ENCODE measurements around the gene TNFAIP3.
"Not testable (repeated sequence)": the region's sequence is repeated elsewhere in the genome, so short reads cannot be mapped to it uniquely, and the experiment has no call there.

TNFAIP3 gene

DNA sequence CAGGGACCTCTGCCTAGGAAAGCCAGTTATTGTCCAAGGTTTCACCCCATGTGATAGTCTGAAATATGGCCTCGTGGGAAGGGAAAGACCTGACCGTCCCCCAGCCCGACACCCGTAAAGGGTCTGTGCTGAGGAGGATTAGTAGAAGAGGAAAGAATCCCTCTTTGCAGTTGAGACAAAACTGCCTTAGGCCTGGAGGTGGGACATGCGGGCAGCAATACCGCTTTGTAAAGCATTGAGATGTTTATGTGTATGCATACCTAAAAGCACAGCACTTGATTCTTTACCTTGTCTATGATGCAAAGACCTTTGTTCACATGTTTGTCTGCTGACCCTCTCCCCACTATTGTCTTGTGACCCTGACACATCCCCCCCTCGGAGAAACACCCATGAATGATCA is 22.3 kb upstream of the TNFAIP3 start:
- DNase-seq (ENCODE audit: low spot score) = not testable (repeated sequence)

DNA sequence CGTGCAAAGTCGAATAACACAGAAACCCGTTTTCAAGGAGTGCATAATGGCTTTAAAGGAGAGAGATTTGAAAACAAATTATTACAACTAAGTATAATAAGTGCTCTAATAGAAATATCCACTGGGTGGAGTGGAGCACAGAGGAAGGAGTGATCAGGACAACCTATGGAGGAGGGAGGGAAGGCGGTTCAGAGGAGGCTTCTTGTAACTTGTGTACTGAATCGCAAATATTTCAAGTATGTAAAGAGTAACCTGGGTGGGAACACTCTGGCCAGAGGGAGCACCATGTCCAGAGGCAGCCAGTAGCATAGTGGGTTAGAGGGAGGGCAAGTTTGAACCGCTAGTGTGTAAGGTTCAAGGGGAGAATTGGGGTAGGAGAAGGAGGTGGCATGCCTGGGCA is 21.6 kb upstream of the TNFAIP3 start:
- DNase-seq (ENCODE audit: low spot score) = no peak

DNA sequence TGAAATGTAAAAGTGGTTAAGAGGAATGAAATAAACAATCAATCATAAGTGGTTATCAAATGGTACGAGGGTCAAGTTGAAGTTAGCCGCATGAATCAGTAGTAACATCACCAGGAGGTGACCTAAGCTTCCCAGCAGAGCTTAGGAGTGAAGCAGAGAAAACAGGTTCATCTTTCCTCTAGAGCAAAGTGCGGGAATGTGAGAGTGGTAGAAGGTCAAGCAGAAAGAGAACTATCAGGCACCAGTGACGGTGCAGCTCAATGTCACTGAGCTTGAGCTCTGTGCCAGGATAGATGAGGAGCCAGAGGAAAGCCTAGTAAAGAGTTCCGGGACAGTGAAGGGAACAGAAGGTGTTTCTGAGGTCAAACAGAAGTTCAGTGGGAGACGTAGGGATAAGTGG is 20.8 kb upstream of the TNFAIP3 start:
- DNase-seq (ENCODE audit: low spot score) = no peak

DNA sequence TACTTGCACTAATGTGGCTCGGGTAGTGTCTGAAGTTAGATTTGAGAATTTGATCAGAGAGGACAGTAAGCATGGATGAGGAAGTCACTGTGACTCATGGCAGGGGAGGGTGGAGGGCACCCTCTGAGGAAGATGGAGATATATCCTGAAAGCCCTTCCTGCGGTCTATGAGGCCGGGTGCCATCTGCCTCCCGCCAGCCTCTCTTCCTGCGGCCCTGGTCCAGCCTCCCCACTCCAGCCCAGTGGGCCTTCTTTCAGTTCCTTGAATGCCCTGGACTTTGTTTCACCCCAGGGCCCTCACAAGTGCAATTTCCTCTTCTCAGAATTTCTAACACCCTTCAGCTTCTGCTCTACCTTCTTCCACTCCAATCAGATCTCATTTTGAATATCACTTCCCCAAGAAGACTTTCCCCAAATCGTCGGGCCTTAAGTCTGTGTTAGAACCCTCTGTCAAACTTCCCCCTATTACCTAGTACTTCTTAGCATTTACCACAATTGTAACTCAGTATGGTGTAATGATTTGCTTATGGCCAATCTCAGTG is 20.2 kb upstream of the TNFAIP3 start:
- DNase-seq (ENCODE audit: low spot score) = no peak

DNA sequence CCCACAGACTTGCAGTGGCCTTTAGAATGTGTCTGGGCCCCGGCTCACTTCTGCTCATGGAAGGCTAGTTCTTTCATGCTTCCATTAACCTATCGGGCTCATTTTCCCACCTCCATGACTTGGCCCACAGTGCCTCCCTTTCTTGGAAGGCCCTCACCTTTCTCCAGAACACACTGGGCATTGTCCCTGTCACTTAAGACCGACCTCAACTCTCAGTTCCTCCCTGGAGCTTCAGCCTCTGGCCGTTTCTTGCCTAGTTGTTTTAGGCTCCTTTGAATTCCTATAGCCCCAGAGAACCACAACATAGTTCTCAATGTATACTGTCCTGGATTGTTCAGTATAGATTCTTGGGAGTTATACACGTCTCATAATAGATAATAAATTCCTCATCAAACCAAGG is 19.3 kb upstream of the TNFAIP3 start:
- no peak for DNase-seq (ENCODE audit: low spot score)

DNA sequence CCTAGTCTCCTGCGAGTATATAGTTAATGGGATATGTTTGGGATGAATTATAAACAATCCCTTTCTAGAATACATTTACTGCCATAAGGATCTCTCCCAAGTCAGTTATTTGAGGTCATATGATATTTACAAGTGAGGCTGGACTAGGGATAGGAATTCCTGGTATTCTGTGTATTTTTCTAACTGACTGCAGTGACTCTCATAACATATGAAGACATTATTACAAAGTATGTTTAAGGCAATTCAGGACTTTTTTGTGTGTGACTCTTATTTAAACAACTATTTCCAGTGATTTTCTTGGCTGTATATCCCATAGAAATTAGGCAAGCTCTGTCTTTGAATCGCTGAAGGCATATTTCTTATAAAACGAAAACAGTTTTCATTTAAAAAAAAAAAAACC is 18.4 kb upstream of the TNFAIP3 start:
- no peak for DNase-seq (ENCODE audit: low spot score)

DNA sequence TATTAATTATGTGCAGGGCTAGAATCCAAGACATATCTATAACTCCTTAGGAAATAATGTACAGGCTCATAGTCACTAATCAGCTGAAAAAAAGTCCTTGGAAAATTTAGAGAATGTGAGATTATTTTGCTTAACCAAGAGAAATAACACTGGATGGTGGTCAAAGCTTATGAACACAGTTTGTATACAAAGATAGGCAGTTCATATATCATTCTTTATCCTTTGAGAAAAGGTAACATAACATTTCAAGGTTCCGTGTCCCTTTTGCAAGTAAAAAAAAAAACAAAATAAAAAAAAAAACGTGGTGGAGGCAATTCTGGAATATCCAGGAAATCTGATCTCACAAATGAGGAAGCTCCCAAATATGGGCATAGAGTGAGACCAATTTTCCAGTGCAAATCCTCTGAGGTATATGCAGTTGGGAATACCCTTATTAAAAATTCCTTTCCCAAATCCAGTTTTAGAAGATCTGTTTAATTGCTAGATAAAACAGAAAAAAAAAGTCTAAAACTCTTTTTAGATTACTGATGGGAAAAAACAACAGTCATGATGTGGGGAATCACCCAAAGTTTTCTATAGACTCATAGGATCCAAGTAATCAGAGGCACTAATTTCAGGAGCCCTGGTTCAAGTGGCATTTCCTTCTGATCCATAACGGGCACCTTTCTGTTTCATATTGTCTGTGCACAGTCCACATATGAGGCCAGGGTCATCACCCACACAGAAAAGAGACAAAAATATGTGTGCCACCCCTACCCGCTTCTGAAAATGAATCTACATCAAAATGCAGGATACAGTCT is 17.7 kb upstream of the TNFAIP3 start:
- DNase-seq (ENCODE audit: low spot score) = no peak

DNA sequence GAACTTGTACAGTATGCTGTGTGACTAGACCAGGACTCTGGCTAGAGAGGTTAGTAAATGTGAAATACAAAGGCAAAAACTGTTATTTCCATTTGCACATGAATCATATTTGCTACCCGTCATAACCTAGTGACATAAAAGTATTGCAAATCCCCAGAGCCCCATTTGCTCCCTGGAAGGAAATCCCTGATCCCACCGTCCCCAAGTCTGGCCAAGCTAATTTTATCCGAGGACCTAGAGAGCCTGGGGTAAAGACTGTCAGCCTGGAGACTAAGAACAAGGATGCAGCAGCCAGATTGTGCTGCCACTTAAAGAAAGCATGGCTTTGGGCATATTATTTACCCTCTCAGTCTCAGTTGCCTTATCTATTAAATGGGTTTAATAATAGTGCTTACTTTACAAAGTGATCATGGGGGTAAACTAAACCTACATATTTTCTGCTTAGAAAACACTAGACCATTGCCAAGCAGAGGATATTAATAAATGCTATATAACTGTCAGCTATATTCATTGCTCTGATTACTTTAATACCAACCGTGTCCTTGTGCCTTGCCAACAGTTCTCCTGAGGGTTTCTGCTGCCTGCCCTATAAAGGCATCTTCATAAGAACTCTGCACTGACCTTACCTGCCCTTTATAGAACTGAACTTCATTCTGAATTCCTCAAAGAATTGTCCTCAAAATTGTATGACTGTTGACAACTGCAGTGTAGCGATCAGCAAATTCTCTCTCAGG is 16.9 kb upstream of the TNFAIP3 start:
- no peak for DNase-seq (ENCODE audit: low spot score)

DNA sequence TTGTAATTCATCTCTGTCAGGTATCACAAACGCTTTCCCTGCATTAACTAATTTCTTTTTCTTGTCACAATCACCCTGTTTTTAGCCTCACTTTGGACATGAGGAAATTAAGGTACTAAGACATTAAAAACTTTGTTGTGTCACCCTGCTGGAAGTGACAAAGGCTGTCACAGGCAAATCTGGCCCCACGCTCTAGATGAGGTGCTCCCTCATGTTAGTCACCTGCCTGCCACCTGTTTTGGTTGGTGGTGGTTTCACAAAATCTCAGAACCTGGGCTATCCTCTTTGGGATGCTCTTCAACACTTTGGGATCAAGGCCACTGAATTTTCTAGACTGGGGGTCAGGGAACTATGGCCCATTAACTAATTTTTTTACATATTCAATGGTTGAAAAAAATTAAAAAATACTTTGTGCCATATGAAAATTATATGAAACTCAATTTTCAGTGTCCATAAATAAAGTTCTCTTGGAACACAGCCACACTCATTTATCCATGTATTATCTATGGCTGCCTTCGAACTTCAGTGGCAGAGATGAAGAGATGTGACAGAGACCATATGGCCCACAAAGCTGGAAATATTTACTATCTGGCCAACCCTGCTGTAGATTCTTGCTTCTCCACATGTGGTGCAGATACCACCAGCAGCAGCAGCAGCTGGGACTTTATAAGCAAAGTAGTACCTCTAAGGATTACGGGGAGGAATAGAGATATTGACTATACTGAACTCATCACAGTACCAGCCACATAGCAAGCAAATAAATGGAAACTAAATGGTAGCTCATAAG is 16.1 kb upstream of the TNFAIP3 start:
- no peak for DNase-seq (ENCODE audit: low spot score)

DNA sequence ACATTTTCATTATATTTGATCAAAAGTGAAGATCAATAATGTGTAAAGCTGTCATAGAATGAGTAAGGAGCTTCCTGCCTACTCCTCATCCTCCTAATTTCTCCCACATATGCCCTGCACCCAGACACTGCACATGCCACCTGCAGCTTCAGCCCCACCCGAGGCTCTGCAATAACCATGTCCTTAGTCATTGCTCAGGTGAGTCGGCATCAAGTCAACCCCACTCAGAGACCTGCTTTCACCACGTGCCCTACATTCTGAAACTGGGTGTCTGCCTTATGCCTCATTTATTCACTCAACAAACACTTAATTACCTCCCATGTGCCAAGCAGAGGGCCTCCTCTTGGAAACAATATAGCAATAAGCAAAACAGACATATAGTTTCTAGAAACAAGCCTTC is 15.4 kb upstream of the TNFAIP3 start:
- DNase-seq (ENCODE audit: low spot score) = no peak

DNA sequence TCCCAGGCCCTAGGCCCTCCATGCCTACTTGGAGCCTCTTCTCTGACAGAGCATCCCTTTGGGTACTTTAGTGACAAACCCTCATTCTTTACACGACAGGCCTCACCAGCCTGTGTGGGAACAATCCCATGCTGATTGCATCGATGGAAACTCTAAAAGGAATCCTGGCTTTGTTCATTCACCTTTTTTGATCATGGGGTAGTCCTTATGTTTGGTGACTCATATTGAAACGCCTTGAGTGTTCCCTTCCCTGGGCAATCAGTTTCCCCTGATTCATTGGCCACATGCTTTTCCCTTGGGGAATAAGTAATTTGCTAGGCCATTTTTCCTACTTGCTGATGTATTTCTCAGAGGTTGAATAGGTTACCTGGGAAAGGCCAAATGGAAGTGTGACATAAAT is 14.7 kb upstream of the TNFAIP3 start:
- no peak for DNase-seq (ENCODE audit: low spot score)

DNA sequence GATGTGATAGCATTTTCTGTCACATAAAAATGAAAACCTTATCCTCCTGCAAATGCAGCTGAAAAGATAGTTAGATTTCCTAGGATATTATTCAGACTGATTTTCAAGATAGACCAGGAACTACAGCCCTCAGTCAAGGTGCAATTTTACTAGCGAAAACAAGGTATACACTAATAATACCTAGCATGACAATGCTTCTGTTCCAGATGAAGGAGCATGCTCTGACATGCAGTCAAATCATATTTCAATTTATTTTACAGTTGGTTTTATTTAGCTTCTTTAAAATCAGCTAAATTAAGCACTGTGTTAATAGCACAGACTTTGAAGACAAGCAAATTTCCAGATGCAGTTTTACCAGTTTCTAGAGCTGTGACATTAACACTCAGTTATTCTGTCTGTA is 14.2 kb upstream of the TNFAIP3 start:
- no peak for DNase-seq (ENCODE audit: low spot score)

DNA sequence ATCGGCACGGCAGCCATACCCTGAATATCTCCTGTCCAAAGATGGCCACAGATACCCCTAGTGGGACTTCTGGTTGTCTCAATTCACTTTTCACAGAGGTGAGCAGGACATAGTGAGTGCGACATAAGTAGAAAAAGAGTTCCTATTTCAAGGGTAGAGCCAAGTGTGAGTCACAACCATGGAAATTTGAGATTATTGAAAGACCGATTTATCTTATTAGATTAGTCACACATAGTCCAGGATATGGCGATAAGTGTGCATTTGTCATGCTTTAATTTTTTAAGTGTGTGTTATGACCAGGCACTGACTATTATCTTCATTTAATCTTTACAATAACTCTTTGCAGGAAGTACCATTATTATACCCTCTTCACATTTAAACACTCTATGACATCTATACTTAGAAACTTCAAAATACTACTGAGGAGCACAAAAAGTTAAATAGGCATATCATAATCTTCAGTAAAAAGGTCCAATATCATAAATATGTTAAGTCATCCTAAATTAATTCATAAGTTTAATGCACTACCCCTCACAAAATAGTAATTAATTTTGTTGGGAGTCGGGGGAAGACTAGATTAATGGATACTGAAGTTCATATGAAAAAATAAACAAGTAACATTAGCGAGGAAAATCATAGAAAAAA is 13.4 kb upstream of the TNFAIP3 start:
- no peak for DNase-seq (ENCODE audit: low spot score)

DNA sequence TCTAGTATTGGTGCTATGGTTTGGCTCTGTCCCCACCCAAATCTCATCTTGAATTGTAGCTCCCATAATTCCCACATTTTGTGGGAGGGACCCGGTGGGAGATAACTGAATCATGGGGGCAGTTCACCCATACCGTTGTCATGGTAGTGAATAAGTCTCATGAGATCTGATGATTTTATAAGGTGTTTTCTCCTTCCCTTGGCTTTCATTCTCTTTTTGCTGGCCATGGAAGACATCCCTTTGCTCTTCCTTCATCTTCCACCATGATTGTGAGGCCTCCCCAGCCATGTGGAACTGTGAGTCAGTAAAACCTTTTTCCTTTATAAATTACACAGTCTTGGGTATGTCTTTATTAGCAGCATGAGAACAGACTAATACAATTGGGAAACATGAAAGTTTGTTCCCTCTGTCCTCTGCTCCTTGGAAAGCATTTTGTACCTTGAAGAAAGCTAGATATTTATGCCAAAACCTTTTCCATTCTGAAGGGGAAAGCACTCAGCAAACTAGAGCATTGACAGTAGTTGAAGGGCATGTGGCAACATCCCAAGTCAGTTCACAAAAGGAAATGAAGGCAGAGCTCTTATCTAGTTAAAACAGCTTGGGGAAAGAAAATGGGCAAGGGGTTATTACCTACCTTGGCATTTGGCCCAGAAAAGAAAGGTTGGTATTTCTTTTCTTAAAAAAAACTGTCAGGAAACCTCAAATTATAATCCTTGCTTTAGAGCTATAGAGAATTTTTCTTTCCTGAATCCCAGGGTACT is 10.7 kb upstream of the TNFAIP3 start:
- DNase-seq (ENCODE audit: low spot score) = no peak

DNA sequence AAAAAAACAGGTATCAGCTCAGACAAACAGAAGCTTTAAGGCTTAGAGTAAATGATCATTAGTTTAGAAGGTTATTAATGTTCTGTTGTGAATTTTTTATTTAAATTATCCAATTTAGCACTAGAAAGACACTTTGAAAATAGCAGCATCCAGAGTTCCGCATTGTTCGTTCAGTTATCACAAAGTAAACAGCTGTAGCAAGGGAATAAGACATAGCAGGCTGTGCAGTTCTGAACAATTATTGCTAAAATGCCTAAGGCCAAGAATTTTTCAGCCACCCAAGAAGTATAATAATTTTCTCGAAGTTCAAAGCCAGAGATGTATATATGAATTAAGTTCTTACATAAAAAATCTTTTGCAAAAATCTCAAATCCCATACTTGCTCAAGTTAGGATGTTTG is 8.0 kb upstream of the TNFAIP3 start:
- DNase-seq (ENCODE audit: low spot score) = no peak

DNA sequence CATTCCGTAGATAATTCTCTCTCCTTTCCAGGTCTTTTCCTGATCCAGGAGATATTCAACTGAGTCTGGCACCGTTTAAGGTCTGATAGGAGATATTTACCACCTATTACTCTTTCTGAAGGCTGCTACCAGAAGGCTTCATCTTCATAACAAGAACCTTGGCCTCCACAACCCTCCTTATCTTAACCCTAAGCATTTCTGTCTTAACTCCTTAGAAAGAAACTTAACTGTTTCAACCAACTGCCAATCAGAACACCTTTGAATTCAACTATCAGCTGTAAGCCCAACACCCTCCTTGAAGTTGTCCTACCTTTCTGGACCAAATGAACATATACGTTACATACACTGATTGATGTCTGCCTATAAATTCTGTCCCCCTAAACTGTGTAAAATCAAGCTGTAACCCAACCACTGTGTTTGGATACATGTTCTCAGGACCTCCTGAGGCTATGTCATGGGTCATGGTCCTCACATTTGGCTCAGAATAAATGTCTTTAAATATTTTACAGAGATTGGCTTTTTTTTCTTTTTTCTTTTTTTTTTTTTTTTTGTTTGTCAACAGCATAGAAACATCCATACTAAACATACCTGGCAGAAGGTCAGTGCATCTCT is 6.6 kb upstream of the TNFAIP3 start:
- no peak for DNase-seq (ENCODE audit: low spot score)

DNA sequence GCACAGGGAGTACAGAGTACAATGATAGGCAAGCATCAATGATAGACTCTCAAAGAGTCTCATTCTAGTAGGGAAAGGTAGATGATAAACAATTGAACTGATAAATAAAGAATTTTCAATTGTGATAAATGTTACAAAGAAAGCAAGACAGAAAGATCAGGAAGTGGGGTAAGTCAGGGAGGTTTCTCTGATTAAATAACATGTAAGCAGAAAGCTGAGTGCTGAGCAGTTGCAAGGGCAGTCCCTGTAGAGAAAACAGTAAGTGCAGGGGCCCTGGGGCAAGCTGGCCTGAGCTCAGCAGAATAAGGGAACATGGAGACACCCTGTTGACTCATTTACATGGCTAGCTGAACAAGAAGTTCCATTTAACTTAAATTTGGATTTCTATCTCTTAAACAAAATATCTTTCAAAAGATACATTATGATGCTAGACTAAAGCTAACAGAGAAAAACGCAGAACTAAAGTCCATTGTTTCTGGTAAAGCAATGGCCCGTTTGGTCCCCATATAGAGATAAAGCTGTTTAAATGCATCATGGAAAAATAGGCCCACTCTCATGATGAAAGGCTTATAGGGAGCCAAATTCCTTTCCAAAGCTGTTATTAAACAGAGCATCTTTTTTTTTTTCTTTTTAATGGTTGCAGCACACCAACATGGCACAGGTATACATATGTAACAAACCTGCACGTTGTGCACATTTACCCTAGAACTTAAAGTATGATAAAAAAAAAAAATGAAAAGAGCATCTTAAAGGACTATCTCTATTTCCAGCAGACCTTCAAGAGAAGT is 5.3 kb upstream of the TNFAIP3 start:
- no peak for DNase-seq (ENCODE audit: low spot score)

DNA sequence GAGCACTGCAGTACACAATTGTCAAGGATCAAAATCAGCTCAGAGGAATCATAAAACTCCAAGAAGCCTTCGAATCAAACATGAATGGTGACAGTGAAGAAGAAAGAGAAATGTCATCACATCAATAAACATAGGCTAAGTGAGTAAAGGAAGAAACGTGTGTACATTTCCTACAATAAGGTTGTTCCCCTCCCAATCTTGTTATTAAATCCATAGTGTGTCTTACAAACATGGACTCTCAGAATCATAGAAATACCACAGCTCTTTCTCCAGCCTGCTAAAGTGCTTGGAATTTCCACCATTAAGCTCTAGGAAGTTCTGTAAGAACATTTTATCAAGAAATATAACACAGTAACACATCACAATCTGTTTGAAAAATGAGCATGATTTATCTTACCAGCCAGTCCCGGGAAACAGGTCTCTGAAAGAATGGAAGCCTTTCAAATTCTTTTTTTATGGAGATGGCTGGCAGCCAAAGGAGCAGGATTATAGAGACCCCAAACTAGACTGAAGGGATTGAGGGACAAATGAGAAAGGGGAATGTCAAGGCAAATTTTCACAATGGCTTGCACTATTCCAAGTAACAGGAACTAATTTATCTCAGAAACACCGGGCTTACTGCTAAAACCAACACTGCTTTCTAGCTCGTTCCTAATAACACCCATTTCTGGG is 4.5 kb upstream of the TNFAIP3 start:
- no peak for DNase-seq (ENCODE audit: low spot score)

DNA sequence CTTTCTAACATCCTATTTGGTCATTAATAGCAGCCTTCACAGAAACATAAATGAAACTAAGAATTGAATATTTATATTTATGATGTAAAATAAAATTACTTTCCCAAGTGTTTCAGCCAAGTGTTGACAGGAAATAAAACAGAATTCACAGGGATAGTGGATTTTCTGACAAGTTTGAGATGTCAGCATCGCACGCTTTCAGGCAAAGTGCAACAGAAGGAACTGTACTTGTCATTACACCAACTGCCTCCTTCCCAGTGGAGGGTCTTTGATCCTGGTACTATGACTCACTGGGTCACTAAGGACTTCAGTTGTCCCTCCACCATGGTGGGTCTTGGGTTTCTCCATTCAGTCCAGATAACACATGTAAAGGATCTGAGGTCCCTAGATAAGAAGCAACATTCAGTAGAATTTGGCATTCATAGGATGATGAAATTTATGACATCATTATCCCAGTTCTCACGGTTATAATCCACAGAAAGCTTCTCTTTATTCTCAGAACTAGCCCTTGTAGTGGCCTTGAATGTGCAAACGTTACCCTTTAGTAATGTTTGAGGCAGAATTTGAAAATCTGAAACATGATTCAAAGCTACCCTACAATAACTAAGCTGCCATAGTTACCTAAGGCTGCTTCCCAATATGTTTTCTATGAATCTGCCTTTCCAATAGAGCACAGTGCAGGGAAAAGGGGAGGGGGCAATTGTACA is 3.8 kb upstream of the TNFAIP3 start:
- DNase-seq (ENCODE audit: low spot score) = no peak
